GM21526 (cell line): ENCODE measurements around the gene ELMO3.

ENCODE experiments used
- ATAC-seq: cut with Tn5 transposase; IDR thresholded peaks from one replicate; pipeline ENCODE4 v1.9.1; 2021; ENCODE audit warnings: moderate library complexity; ENCODE audit not compliant: unreplicated experiment, low FRiP score

Gene ELMO3

DNA sequence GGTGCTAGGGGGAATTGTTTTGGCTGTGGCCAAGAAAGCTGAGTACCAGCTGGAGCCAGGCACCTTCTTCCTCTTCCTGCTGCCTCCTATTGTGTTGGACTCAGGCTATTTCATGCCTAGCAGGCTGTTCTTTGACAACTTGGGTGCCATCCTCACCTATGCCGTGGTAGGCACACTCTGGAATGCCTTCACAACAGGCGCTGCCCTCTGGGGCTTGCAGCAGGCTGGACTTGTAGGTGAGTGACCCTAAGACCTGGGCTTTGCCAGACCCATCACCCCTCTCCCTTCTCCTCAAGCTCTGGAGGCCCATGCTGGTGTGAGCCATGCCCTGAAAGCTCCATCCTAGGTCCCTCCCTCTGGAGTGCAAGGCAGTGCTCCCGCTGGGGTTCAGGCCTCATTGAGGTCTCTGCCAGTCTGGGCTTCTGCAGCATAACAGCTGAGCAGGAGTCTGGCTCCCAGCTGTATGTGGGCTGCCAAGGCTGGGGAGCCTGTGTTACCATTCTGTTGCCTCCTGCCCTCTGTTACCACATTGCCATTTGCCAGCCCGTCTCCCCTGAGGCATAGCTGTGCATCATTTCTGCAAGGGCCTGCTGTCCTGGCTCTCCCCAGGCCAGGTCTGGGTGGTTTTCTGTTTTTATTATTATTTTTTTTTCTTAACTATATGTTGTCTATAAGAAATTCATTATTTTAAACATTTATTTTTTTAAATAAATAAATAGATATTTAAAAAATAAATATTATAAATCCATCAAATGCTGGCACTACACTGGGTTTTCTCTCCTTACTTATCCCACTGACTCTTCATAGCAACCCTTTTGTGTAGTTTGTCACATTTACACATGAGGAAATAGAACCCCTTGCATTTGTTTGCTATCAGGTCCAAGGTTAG, 53.9 kb downstream of the ELMO3 start:
- no peak for ATAC-seq
